Renal cortical epithelial cell (primary cell): ENCODE results near the gene WBP1. TPM values are rescaled to one million over a fixed set of nuclear protein-coding genes. Genes with fewer than 3 reads are reported as not detected.

ENCODE experiments used
- DNase-seq: peaks from one replicate; pipeline ENCODE4 v3.0.0-alpha.2; 2011; ENCODE audit warnings: low read depth
- total RNA-seq: library from RNA; depleted of rRNA; stranded (reverse); fragments of >200 nt; gene quantifications from 2 replicates; pipeline ENCODE4 v1.2.3, GENCODE V29; 2014

The WBP1 gene
- total RNA-seq, 1 donor from 2014 or later, result 57.3 TPM

DNA sequence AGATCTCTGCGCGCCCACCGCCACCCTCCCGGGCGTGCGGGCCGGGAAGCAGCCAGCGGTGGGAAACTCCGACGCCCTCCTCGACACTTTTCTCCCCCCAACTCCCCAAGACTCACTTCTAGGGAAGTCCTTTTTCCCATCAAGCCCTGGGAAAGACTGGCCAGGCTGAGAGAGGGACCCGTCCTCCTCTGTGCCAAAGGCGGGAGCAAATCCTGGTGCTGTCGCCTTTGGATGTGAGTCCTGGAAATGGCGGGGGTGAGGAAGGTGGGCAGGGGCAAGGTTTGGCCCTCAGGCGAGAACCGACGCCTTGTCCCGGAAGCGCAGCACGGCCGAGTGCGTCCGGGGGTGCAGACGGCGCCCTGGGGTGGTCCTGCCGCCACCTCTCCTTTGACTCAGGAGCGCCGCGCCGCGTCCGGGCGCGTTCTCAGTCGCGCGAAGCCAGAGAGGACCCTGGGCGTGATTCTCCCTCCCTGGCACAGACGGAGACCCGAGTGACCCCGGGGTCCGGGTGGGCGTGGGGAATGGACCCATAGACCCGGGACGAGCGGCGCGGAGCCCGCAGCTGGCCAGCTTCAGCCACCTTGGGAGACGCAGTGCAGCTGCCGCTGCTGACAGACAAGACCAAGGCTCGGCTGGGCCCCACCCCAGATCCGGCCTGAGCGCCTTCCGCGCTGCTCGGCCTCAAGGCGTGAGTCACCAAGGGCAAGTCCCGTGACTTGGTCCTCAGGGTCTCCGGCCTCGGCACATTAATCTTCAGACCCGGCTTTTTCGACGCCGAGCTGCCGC lies 44.7 kb downstream of the WBP1 start:
- peak; percentile 62 for DNase-seq

DNA sequence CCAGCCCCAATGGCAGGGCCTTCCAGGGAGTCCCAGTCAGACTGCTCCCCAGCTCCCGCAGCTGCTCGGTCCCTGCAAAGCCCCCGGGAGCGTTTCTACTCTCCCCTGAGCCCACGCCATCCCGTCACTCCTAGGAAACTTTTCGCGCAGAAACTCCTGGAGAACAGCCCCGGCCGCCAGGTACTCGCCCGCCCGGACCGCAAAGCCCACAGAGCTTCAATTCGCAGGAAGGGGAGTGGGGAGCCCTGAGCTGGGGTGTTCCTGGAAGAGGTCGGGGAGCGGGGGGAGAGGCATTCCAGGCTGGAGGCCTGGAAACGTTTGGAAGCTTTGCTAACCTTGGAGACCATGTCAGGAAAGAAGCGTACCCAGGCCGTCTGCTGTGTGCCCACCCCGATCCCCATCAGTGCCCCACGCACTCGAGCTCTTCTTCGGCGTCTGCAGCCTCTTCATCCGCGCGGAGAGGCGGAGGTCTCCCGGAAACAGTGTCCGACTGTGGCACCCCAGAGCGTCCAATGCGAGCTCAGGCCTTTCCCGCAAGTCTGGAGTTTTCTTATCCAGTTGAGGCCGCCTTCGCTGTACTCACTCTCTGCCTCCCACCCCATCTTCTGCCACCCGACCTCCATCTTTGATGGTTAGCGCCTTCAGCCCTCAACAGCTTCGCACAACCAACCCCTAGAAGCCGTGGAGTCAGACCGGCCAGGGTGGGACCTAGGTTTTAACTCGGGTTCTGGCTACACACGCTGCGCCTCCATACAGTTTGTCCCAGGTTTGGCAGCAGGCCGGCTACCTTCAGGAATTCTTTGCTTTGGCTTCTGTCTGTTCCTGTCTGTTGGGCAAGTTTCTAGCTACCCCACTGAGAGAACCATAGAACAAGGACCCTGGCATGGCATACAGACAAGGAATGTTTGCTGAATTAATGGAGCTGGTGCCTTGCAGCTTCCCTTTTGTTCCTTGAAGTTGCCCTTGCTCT lies 45.6 kb downstream of the WBP1 start:
- no peak for DNase-seq

GRCh38 chr2:74504591-74504990 lies 46.4 kb downstream of the WBP1 start:
- no peak for DNase-seq

DNA sequence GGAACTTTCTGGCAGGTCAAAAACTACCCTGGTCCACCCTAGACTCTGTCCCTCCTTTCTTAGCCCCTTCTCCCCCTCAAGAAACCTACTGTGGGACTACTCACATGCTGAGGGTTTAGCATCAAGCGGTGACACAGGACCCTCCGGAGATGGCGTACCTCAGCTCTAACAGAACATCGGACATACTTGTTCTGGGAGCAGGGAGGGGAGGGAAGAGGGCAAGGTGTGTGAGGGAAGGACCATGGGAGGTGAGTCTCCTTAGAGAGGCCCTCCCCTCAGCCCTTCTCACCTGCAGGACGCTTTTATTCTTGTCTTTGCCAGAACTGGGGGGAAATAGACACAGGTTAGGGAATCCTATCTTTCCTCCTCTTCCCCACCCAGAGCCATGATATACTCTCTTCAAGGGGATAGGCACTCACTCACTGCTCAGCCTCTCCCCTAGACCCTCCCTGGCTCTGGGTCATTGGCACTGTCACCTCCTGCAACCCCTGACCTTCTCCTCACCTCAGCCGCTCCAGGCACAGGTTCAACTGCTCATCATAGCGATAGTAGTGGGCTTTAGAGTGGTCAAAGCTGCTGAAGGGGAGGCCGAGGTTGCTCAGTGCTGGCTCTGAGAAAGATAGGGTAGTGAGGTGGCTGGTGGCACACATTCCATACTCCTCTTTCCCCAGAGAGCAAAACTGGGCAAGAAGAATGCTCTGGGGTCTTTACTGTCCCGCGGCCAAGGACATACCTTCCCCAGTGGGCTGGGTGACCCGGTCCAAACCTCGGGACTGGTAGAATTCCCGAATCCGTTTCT lies 47.4 kb downstream of the WBP1 start:
- DNase-seq, result no peak

GRCh38 chr2:74507145-74507925 lies 49.1 kb downstream of the WBP1 start, which contains the start of gene PCGF1:
TSS of gene PCGF1 (minus strand) at chr2:74507695. CDS start at chr2:74507668, 27 bp downstream.
- peak; percentile 96 for DNase-seq

GRCh38 chr2:74507926-74508520 lies 49.8 kb downstream of the WBP1 start:
- no peak for DNase-seq

DNA sequence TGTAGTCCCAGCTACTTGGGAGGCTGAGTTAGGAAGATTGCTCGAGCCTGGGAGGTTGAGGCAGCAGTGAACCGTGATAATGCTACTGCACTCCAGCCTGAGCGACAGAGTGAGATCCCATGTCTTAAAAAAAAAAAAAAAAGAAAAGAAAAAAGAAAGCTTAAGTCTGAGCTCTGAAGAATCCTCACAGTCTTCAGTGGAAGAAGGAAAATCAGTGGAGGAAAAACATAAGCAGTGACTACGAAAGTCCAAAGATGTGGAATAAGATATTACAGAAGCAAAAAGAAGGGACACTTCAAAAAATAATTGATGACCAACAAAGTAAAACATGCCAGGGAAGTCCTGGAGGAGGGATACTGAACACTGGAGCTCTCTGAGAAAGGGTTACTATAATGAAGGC lies 52.0 kb downstream of the WBP1 start:
- DNase-seq, result no peak

Other genes with a start within 250 kb of the WBP1 start
- gene SLC4A5, start 115.0 kb upstream of the WBP1 start, total RNA-seq, result 0.89 and 1.2 TPM in 2 replicates
- gene DCTN1, start 78.1 kb upstream of the WBP1 start, total RNA-seq, result 87.2 and 196 TPM in 2 replicates
- 1.4 and 3.9 TPM in 2 replicates for gene C2orf81, start 36.8 kb upstream of the WBP1 start, total RNA-seq
- 39.5 and 56.6 TPM in 2 replicates for gene WDR54, start 36.7 kb upstream of the WBP1 start, total RNA-seq
- gene RTKN, start 16.5 kb upstream of the WBP1 start, total RNA-seq, result 60.8 TPM in 2 replicates
- gene INO80B, start 3.4 kb upstream of the WBP1 start, total RNA-seq, result 8.7 and 27.2 TPM in 2 replicates
- 56.3 and 67.7 TPM in 2 replicates for gene MOGS, start 6.9 kb downstream of the WBP1 start, total RNA-seq
- gene MRPL53, start 14.2 kb downstream of the WBP1 start, total RNA-seq, result 15.2 and 24.0 TPM in 2 replicates
- gene CCDC142, start 24.6 kb downstream of the WBP1 start, total RNA-seq, result 9.7 and 12.8 TPM in 2 replicates
- 16.0 and 18.8 TPM in 2 replicates for gene TTC31, start 24.6 kb downstream of the WBP1 start, total RNA-seq
- gene LBX2, start 41.2 kb downstream of the WBP1 start, total RNA-seq, result 0.99 and 1.0 TPM in 2 replicates
- 19.1 and 20.7 TPM in 2 replicates for gene PCGF1, start 49.3 kb downstream of the WBP1 start, total RNA-seq
- 0.05 TPM in 1 of 2 replicates, not detected in the other for gene TLX2, start 56.0 kb downstream of the WBP1 start, total RNA-seq
- 0.05 TPM in 1 of 2 replicates, not detected in the other for gene DQX1, start 67.8 kb downstream of the WBP1 start, total RNA-seq
- gene AUP1, start 71.3 kb downstream of the WBP1 start, total RNA-seq, result 54.7 and 83.7 TPM in 2 replicates
- gene HTRA2, start 71.5 kb downstream of the WBP1 start, total RNA-seq, result 20.0 and 50.7 TPM in 2 replicates
- gene LOXL3, start 95.5 kb downstream of the WBP1 start, total RNA-seq, result 1.0 and 1.1 TPM in 2 replicates
- gene DOK1, start 96.3 kb downstream of the WBP1 start, total RNA-seq, result 13.0 and 19.8 TPM in 2 replicates
- gene M1AP, start 189.9 kb downstream of the WBP1 start, total RNA-seq, result 0.17 and 0.85 TPM in 2 replicates
- gene SEMA4F, start 195.8 kb downstream of the WBP1 start, total RNA-seq, result 7.5 and 10.6 TPM in 2 replicates